Cardiac muscle cell (in vitro differentiated cells and primary cell): ENCODE data around the gene PSMC3. TPM values are rescaled to one million over a fixed set of nuclear protein-coding genes. Genes with fewer than 3 reads are reported as not detected.

ENCODE experiments used
- DNase-seq, 2 donors: peaks; one replicate each; pipeline versions ENCODE4 v3.0.0 to v3.0.0-alpha.2; 2010 to 2017; ENCODE audit warnings: low read depth in 1 of 2, low spot score in 1 of 2
- H3K27ac ChIP-seq: fragments of 200-600 bp; sonication (generic); 2 replicates; pipeline ENCODE4 v1.5.1; 2016
- H3K27me3 ChIP-seq: fragments of 200-600 bp; sonication (generic); 2 replicates; pipeline ENCODE4 v1.6.0; 2016; ENCODE audit warnings: control low read depth
- H3K36me3 ChIP-seq: fragments of 200-600 bp; sonication (generic); 2 replicates; pipeline ENCODE4 v1.5.1; 2016; ENCODE audit warnings: control low read depth
- H3K4me1 ChIP-seq: fragments of 200-600 bp; sonication (generic); 2 replicates; pipeline ENCODE4 v1.8.1; 2017; ENCODE audit warnings: low read depth, mild to moderate bottlenecking, mixed run types
- H3K4me3 ChIP-seq: fragments of 200-600 bp; sonication (generic); 2 replicates; pipeline ENCODE4 v1.5.1; 2016; ENCODE audit warnings: mild to moderate bottlenecking
- H3K9me3 ChIP-seq: fragments of 200-600 bp; sonication (generic); 2 replicates; pipeline ENCODE4 v1.5.1; 2017; ENCODE audit warnings: low read depth, mild to moderate bottlenecking, control low read depth
- CTCF ChIP-seq: IDR thresholded peaks from 2 replicates; pipeline ENCODE4 v1.5.1; 2012; ENCODE audit warnings: low read depth, mild to moderate bottlenecking, low read length
- polyA plus RNA-seq: library from polyadenylated mRNA; unstranded; fragments of >200 nt; fragmentation: Nextera tagmentation; extraction: Ambion mirVana; gene quantifications from 2 replicates; pipeline ENCODE4 v1.2.1, GENCODE V29; 2016
- total RNA-seq: library from RNA; depleted of rRNA; stranded (reverse); fragments of >200 nt; gene quantifications from 2 replicates; pipeline ENCODE4 v1.2.3, GENCODE V29; 2016

Gene PSMC3
- total and polyA plus RNA-seq, 2 experiments from 2014 or later, result 107 to 236 TPM

- H3K27ac ChIP-seq, result no peak overlapping the region
- no peak for DNase-seq
These were observed 6.9 kb upstream of the PSMC3 start for GRCh38 chr11:47433157-47433556.

GRCh38 chr11:47431356-47432083, 5.3 kb upstream of the PSMC3 start:
- Histone ChIP-seq H3K4me1 (no peaks in the 10 kb centered on the region), H3K36me3 (no peaks in the 10 kb centered on the region), H3K9me3 (no peaks in the 10 kb centered on the region), H3K27me3 (no peaks in the 10 kb centered on the region), H3K4me3 (no peak overlapping the region), H3K27ac (no peak overlapping the region)
- TF ChIP-seq CTCF, result no peak
- no peak for DNase-seq

More at GRCh38 chr11:47433157-47433556, 6.9 kb upstream of the PSMC3 start:
- no peak for TF ChIP-seq CTCF
- Histone ChIP-seq H3K9me3 (no peaks in the 10 kb centered on the region), H3K4me3 (no peak overlapping the region), H3K4me1 (no peaks in the 10 kb centered on the region), H3K27me3 (no peaks in the 10 kb centered on the region), H3K36me3 (no peaks in the 10 kb centered on the region)

- H3K4me3 ChIP-seq, result no peak overlapping the region
- no peaks in the 10 kb centered on the region for H3K4me1 ChIP-seq
- peak overlapping the region; percentile 10 for H3K27ac ChIP-seq
- no peak for DNase-seq
- no peaks in the 10 kb centered on the region for H3K36me3 ChIP-seq
- H3K9me3 ChIP-seq, result no peaks in the 10 kb centered on the region
- no peak for TF ChIP-seq CTCF
- no peaks in the 10 kb centered on the region for H3K27me3 ChIP-seq
These were observed 4.3 kb upstream of the PSMC3 start for GRCh38 chr11:47430524-47430923.

GRCh38 chr11:47425611-47426010, 628 bp downstream of the PSMC3 start:
- Histone ChIP-seq H3K27ac (peak overlapping the region; percentile 96), H3K27me3 (no peaks in the 10 kb centered on the region), H3K36me3 (peaks cover 24% of the 10 kb centered on the region), H3K4me1 (peaks cover 4% of the 10 kb centered on the region), H3K9me3 (no peaks in the 10 kb centered on the region), H3K4me3 (peak overlapping the region; percentile 97)
- DNase-seq, result no peak
- TF ChIP-seq CTCF, result no peak

GRCh38 chr11:47418454-47419259, 7.6 kb downstream of the PSMC3 start:
- no peaks in the 10 kb centered on the region for H3K4me1 ChIP-seq
- H3K27me3 ChIP-seq, result no peaks in the 10 kb centered on the region
- H3K4me3 ChIP-seq, result no peak overlapping the region
- H3K27ac ChIP-seq, result no peak overlapping the region
- no peaks in the 10 kb centered on the region for H3K9me3 ChIP-seq
- no peak for DNase-seq
- TF ChIP-seq CTCF, result no peak
- peaks cover 31% of the 10 kb centered on the region for H3K36me3 ChIP-seq
